Amniotic stem cell (primary cell): Measurements from ENCODE around the gene SLC2A6.

Experiments used
- DNase-seq: peaks from one replicate; lab custom pipeline; 2025; lab: John Stamatoyannopoulos, UW

The SLC2A6 gene

GRCh38 chr9:133515615-133516255 is 36.8 kb upstream of the SLC2A6 start:
- no peak for DNase-seq

- no peak for DNase-seq
Measured at GRCh38 chr9:133515240-133515610, 36.3 kb upstream of the SLC2A6 start.

- DNase-seq, result no peak
Measured at GRCh38 chr9:133514460-133515239, 35.8 kb upstream of the SLC2A6 start.

GRCh38 chr9:133513214-133514100 is 34.6 kb upstream of the SLC2A6 start:
- no peak for DNase-seq

GRCh38 chr9:133512253-133513213 is 33.6 kb upstream of the SLC2A6 start:
- no peak for DNase-seq

- no peak for DNase-seq
Measured at GRCh38 chr9:133511607-133512006, 32.7 kb upstream of the SLC2A6 start.

GRCh38 chr9:133510926-133511505 is 32.1 kb upstream of the SLC2A6 start:
- no peak for DNase-seq

GRCh38 chr9:133509179-133510083 is 30.5 kb upstream of the SLC2A6 start:
- no peak for DNase-seq

GRCh38 chr9:133508046-133508445 is 29.1 kb upstream of the SLC2A6 start:
- DNase-seq, result no peak

GRCh38 chr9:133507246-133507965 is 28.5 kb upstream of the SLC2A6 start:
- DNase-seq, result no peak

- no peak for DNase-seq
Measured at GRCh38 chr9:133506653-133507038, 27.7 kb upstream of the SLC2A6 start.

- no peak for DNase-seq
Measured at GRCh38 chr9:133505901-133506652, 27.2 kb upstream of the SLC2A6 start.

- no peak for DNase-seq
Measured at GRCh38 chr9:133505186-133505830, 26.4 kb upstream of the SLC2A6 start.

- DNase-seq, result no peak
Measured at GRCh38 chr9:133502112-133502511, 23.2 kb upstream of the SLC2A6 start.

- DNase-seq, result no peak
Measured at GRCh38 chr9:133499892-133500270, 21.0 kb upstream of the SLC2A6 start.

- no peak for DNase-seq
Measured at GRCh38 chr9:133499132-133499891, 20.4 kb upstream of the SLC2A6 start.
